HepG2 (cell line): ENCODE results near the gene SPHK1. TPM values are rescaled to one million over a fixed set of nuclear protein-coding genes. Genes with fewer than 3 reads are reported as not detected.

Source experiments
- GTF3A ChIP-seq: sonication (generic); formaldehyde crosslinking; conservative IDR thresholded peaks from 2 replicates; pipeline ENCODE4 v1.4.0; 2020; ENCODE audit warnings: mild to moderate bottlenecking, missing genetic modification reagents
- HDAC1 ChIP-seq: sonication (generic); formaldehyde crosslinking; IDR thresholded peaks from 2 replicates; pipeline ENCODE4 v1.5.1; 2020; ENCODE audit warnings: mild to moderate bottlenecking, missing genetic modification reagents
- IKZF4 ChIP-seq: sonication (generic); formaldehyde crosslinking; IDR thresholded peaks from 2 replicates; pipeline ENCODE4 v1.5.1; 2020; ENCODE audit warnings: borderline replicate concordance, mild to moderate bottlenecking, low read depth, missing genetic modification reagents; ENCODE audit errors: not compliant biosample characterization
- KDM5A ChIP-seq: fragments of 200-600 bp; sonication (generic); IDR thresholded peaks from 2 replicates; pipeline ENCODE4 v1.7.0; 2018; ENCODE audit warnings: antibody characterized with exemption, mild to moderate bottlenecking, low read length, borderline replicate concordance
- NAIF1 ChIP-seq: sonication (generic); formaldehyde crosslinking; IDR thresholded peaks from 2 replicates; pipeline ENCODE4 v1.5.0; 2020; ENCODE audit warnings: mild to moderate bottlenecking, missing genetic modification reagents, borderline replicate concordance
- PLRG1 ChIP-seq: fragments of 450-650 bp; conservative IDR thresholded peaks from 2 replicates; pipeline ENCODE4 v1.6.1; 2016
- SSRP1 ChIP-seq: IDR thresholded peaks from 2 replicates; pipeline ENCODE4 v1.6.1; 2016; ENCODE audit warnings: control low read depth
- TCF7 ChIP-seq: sonication (generic); IDR thresholded peaks from 2 replicates; pipeline ENCODE4 v1.6.1; 2016; ENCODE audit warnings: antibody characterized with exemption, low read depth
- ZNF44 ChIP-seq: sonication (generic); formaldehyde crosslinking; IDR thresholded peaks from 2 replicates; pipeline ENCODE4 v1.5.1; 2020; ENCODE audit warnings: mild to moderate bottlenecking, missing genetic modification reagents
- ZNF616 ChIP-seq: sonication (generic); formaldehyde crosslinking; IDR thresholded peaks from 2 replicates; pipeline ENCODE4 v1.5.0; 2020; ENCODE audit warnings: low read depth, mild to moderate bottlenecking, missing genetic modification reagents
- ZNF709 ChIP-seq: sonication (generic); formaldehyde crosslinking; IDR thresholded peaks from 2 replicates; pipeline ENCODE4 v1.5.0; 2020; ENCODE audit warnings: mild to moderate bottlenecking, missing genetic modification reagents
- ZNF737 ChIP-seq: sonication (generic); formaldehyde crosslinking; IDR thresholded peaks from 2 replicates; pipeline ENCODE4 v1.5.0; 2020; ENCODE audit warnings: missing genetic modification reagents, mild to moderate bottlenecking, borderline replicate concordance
- ZNF749 ChIP-seq: sonication (generic); formaldehyde crosslinking; IDR thresholded peaks from 2 replicates; pipeline ENCODE4 v1.8.0; 2022; ENCODE audit warnings: mild to moderate bottlenecking, missing genetic modification reagents, moderate library complexity, borderline replicate concordance
- ZNF891 ChIP-seq: sonication (generic); formaldehyde crosslinking; IDR thresholded peaks from 2 replicates; pipeline ENCODE4 v1.5.0; 2020; ENCODE audit warnings: mild to moderate bottlenecking, missing genetic modification reagents
- polyA plus RNA-seq, 8 experiments: library from polyadenylated mRNA; depleted of rRNA in 3 of 8; stranded (reverse) in 7 of 8; unstranded in 1 of 8; fragments of >200 nt; fragmentation: Illumina TruSeq in 4 of 8; extraction: Trizol in 4 of 8; gene quantifications; 2 replicates each; pipeline versions ENCODE4 v1.2.1 to v1.2.3, GENCODE V29; 2011 to 2016; ENCODE audit warnings: low read depth in 4 of 8, missing spikeins in 1 of 8, mixed read lengths in 1 of 8; ENCODE audit not compliant: insufficient read depth in 1 of 8
- total RNA-seq, 5 experiments: library from RNA; depleted of rRNA; stranded (reverse); fragments of >200 nt; fragmentation: Illumina TruSeq; extraction: Trizol; gene quantifications; 2 replicates each; pipeline ENCODE4 v1.2.3, GENCODE V29; 2016; ENCODE audit warnings: low read depth in 1 of 5
- TF ChIP-seq, protein P1 (sequence below): IDR thresholded peaks from 2 replicates; pipeline ENCODE4 v1.6.1; 2016; ENCODE audit warnings: low read depth, missing genetic modification reagents, missing compliant biosample characterization
- TF ChIP-seq, protein P2 (sequence below): sonication (generic); formaldehyde crosslinking; IDR thresholded peaks from 2 replicates; pipeline ENCODE4 v1.4.0; 2020; ENCODE audit warnings: missing genetic modification reagents, mild to moderate bottlenecking, borderline replicate concordance
- TF ChIP-seq, protein P3 (sequence below): sonication (generic); formaldehyde crosslinking; IDR thresholded peaks from 2 replicates; pipeline ENCODE4 v1.5.0; 2020; ENCODE audit warnings: missing genetic modification reagents
- TF ChIP-seq, protein P4 (sequence below): sonication (generic); formaldehyde crosslinking; IDR thresholded peaks from 2 replicates; pipeline ENCODE4 v1.4.0; 2020; ENCODE audit warnings: missing genetic modification reagents

Gene SPHK1
- total and polyA plus RNA-seq, 2 of the 13 experiments (the other 11 are each of a cell fraction or from before 2014, with no cell fraction given): 129 to 160 TPM

DNA sequence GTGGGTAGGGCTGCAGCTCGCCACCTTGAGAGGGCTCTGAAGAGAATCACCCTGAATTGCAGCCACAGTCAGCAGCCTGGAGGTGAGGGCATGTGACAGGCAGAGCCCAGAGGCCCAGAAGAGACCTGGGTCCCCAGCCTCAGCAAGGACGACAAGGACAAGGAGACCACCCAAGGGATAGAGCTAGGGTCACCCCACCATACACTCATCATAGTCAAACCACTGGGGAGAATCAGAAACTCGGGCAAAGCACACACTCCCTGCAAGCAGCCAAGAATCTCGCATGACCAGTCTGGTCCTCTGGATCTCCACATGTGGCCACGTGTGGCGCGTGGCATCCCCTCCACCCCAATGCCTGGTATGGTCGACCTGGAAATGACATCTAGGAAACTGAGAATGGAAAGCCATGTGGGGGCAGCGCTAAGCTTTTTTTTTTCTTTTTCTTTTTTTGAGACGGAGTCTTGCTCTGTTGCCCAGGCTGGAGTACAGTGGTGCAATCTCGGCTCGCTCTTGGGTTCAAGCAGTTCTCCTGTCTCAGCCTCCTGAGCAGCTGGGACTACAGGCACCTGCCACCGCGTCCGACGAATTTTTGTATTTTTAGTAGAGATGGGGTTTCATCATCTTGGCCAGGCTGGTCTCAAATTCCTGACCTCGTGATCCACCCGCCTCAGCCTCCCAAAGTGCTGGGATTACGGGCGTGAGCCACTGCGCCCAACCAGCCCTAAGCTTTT, 4.6 kb upstream of the SPHK1 start (continued):
- TF ChIP-seq, protein P1, sequence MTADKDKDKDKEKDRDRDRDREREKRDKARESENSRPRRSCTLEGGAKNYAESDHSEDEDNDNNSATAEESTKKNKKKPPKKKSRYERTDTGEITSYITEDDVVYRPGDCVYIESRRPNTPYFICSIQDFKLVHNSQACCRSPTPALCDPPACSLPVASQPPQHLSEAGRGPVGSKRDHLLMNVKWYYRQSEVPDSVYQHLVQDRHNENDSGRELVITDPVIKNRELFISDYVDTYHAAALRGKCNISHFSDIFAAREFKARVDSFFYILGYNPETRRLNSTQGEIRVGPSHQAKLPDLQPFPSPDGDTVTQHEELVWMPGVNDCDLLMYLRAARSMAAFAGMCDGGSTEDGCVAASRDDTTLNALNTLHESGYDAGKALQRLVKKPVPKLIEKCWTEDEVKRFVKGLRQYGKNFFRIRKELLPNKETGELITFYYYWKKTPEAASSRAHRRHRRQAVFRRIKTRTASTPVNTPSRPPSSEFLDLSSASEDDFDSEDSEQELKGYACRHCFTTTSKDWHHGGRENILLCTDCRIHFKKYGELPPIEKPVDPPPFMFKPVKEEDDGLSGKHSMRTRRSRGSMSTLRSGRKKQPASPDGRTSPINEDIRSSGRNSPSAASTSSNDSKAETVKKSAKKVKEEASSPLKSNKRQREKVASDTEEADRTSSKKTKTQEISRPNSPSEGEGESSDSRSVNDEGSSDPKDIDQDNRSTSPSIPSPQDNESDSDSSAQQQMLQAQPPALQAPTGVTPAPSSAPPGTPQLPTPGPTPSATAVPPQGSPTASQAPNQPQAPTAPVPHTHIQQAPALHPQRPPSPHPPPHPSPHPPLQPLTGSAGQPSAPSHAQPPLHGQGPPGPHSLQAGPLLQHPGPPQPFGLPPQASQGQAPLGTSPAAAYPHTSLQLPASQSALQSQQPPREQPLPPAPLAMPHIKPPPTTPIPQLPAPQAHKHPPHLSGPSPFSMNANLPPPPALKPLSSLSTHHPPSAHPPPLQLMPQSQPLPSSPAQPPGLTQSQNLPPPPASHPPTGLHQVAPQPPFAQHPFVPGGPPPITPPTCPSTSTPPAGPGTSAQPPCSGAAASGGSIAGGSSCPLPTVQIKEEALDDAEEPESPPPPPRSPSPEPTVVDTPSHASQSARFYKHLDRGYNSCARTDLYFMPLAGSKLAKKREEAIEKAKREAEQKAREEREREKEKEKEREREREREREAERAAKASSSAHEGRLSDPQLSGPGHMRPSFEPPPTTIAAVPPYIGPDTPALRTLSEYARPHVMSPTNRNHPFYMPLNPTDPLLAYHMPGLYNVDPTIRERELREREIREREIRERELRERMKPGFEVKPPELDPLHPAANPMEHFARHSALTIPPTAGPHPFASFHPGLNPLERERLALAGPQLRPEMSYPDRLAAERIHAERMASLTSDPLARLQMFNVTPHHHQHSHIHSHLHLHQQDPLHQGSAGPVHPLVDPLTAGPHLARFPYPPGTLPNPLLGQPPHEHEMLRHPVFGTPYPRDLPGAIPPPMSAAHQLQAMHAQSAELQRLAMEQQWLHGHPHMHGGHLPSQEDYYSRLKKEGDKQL: no peak
- TF ChIP-seq, protein P2, sequence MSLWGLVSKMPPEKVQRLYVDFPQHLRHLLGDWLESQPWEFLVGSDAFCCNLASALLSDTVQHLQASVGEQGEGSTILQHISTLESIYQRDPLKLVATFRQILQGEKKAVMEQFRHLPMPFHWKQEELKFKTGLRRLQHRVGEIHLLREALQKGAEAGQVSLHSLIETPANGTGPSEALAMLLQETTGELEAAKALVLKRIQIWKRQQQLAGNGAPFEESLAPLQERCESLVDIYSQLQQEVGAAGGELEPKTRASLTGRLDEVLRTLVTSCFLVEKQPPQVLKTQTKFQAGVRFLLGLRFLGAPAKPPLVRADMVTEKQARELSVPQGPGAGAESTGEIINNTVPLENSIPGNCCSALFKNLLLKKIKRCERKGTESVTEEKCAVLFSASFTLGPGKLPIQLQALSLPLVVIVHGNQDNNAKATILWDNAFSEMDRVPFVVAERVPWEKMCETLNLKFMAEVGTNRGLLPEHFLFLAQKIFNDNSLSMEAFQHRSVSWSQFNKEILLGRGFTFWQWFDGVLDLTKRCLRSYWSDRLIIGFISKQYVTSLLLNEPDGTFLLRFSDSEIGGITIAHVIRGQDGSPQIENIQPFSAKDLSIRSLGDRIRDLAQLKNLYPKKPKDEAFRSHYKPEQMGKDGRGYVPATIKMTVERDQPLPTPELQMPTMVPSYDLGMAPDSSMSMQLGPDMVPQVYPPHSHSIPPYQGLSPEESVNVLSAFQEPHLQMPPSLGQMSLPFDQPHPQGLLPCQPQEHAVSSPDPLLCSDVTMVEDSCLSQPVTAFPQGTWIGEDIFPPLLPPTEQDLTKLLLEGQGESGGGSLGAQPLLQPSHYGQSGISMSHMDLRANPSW (CRISPR knock-in tag): no peak
- TF ChIP-seq ZNF616 (CRISPR knock-in tag) (0 out of 2 replicates have a peak, but pooled peaks have one; percentile 25), ZNF891 (CRISPR knock-in tag) (peak; percentile 60; the same call in 1 of the 2 replicates), ZNF709 (CRISPR knock-in tag) (no peak), ZNF749 (no peak), NAIF1 (CRISPR knock-in tag) (no peak), ZNF737 (no peak), TCF7 (no peak), HDAC1 (CRISPR knock-in tag) (no peak), SSRP1 (CRISPR knock-in tag) (no peak; the same call in 1 of the 2 replicates), GTF3A (CRISPR knock-in tag) (no peak), IKZF4 (CRISPR knock-in tag) (peak; percentile 30), PLRG1 (no peak), KDM5A (no peak), ZNF44 (CRISPR knock-in tag) (no peak)
- TF ChIP-seq, protein P3, sequence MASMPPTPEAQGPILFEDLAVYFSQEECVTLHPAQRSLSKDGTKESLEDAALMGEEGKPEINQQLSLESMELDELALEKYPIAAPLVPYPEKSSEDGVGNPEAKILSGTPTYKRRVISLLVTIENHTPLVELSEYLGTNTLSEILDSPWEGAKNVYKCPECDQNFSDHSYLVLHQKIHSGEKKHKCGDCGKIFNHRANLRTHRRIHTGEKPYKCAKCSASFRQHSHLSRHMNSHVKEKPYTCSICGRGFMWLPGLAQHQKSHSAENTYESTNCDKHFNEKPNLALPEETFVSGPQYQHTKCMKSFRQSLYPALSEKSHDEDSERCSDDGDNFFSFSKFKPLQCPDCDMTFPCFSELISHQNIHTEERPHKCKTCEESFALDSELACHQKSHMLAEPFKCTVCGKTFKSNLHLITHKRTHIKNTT (CRISPR knock-in tag): no peak
- TF ChIP-seq, protein P4, sequence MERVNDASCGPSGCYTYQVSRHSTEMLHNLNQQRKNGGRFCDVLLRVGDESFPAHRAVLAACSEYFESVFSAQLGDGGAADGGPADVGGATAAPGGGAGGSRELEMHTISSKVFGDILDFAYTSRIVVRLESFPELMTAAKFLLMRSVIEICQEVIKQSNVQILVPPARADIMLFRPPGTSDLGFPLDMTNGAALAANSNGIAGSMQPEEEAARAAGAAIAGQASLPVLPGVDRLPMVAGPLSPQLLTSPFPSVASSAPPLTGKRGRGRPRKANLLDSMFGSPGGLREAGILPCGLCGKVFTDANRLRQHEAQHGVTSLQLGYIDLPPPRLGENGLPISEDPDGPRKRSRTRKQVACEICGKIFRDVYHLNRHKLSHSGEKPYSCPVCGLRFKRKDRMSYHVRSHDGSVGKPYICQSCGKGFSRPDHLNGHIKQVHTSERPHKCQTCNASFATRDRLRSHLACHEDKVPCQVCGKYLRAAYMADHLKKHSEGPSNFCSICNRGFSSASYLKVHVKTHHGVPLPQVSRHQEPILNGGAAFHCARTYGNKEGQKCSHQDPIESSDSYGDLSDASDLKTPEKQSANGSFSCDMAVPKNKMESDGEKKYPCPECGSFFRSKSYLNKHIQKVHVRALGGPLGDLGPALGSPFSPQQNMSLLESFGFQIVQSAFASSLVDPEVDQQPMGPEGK (CRISPR knock-in tag): peak; percentile 6; the same call in 1 of the 2 replicates
